ENCODE measurements around the gene SLC25A43. TPM values are rescaled to one million over a fixed set of nuclear protein-coding genes. Genes with fewer than 3 reads are reported as not detected.
A peak's percentile ranks its signal among the peaks of the same experiment; 100 is the strongest.

SLC25A43 gene
- total RNA-seq, 1 experiment from 2014 or later = 4.5 TPM

DNA sequence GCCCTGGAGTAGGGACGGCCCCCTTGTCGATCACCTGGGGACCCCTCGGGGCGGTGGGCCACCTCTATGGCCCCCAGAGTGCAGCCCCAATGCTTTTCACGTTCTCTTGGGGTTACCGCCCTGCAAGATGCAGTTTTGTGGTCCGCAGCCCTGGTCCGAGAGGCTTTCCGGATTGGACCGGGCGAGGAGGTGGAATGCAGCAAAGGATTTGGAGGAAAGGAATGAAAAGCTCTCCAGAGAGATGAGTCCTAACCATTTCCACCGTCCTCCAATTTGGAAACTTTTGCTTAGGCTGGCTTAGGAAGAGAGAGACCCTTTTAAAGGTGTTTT, 601 bp downstream of the SLC25A43 start:
- peak overlapping the region; percentile 67 for H3K4me3 Mint-ChIP-seq
- peaks cover 15% of the 10 kb centered on the region for H3K4me1 Mint-ChIP-seq
- TF ChIP-seq PRDM15 (CRISPR knock-in tag; IDR thresholded peaks at IDR 0.05) (peak; percentile 61), GRHL2 (CRISPR knock-in tag; IDR thresholded peaks at IDR 0.05; ENCODE audit: insufficient replicate concordance, severe bottlenecking) (no peak), CREM (CRISPR knock-in tag; IDR thresholded peaks at IDR 0.05) (no peak)
- H3K36me3 Mint-ChIP-seq = no peaks in the 10 kb centered on the region
- no peak overlapping the region for H3K27ac Mint-ChIP-seq
- POLR2A ChIA-PET = interaction anchor here (0.6 kb wide), 1 partner anchor 438 kb away, joined by 6 read pairs; no protein-coding TSS in a partner anchor
- CTCF ChIA-PET = interaction anchor here (1.2 kb wide), 1 partner anchor 113 kb away, joined by 5 read pairs; no protein-coding TSS in a partner anchor
- ATAC-seq = peak; percentile 66
- no peaks in the 10 kb centered on the region for H3K9me3 Mint-ChIP-seq
- peak; percentile 38 for DNase-seq (ENCODE audit: low spot score)
- H3K27me3 Mint-ChIP-seq (ENCODE audit: low read depth) = peaks cover 19% of the 10 kb centered on the region

GRCh38 chrX:119401569-119401968, 2.4 kb downstream of the SLC25A43 start:
- ChIA-PET CTCF (no interaction called here), POLR2A (no interaction called here)
- DNase-seq (ENCODE audit: low spot score) = no peak
- Mint-ChIP-seq H3K27ac (no peak overlapping the region), H3K9me3 (no peaks in the 10 kb centered on the region), H3K4me3 (no peak overlapping the region), H3K36me3 (no peaks in the 10 kb centered on the region), H3K27me3 (ENCODE audit: low read depth) (peaks cover 18% of the 10 kb centered on the region), H3K4me1 (peaks cover 15% of the 10 kb centered on the region)
- TF ChIP-seq NFYB (CRISPR knock-in tag; conservative IDR thresholded peaks at IDR 0.05; ENCODE audit: low read depth) (no peak), GABPB1 (CRISPR knock-in tag; IDR thresholded peaks at IDR 0.05) (no peak), CREB1 (CRISPR knock-in tag; IDR thresholded peaks at IDR 0.05) (no peak), ZNF423 (CRISPR knock-in tag; IDR thresholded peaks at IDR 0.05) (no peak), ZNF121 (CRISPR knock-in tag; IDR thresholded peaks at IDR 0.05) (no peak), ZNF416 (CRISPR knock-in tag; IDR thresholded peaks at IDR 0.05) (no peak), FOXP1 (CRISPR knock-in tag; IDR thresholded peaks at IDR 0.05; ENCODE audit: borderline replicate concordance) (no peak), ETV6 (CRISPR knock-in tag; IDR thresholded peaks at IDR 0.05) (no peak), ZNF281 (CRISPR knock-in tag; IDR thresholded peaks at IDR 0.05) (no peak), ZNF512 (CRISPR knock-in tag; IDR thresholded peaks at IDR 0.05; ENCODE audit: borderline replicate concordance) (no peak)
- TF ChIP-seq, protein P1, sequence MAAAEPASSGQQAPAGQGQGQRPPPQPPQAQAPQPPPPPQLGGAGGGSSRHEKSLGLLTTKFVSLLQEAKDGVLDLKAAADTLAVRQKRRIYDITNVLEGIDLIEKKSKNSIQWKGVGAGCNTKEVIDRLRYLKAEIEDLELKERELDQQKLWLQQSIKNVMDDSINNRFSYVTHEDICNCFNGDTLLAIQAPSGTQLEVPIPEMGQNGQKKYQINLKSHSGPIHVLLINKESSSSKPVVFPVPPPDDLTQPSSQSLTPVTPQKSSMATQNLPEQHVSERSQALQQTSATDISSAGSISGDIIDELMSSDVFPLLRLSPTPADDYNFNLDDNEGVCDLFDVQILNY (CRISPR knock-in tag; IDR thresholded peaks at IDR 0.05) = no peak
- no peak for ATAC-seq

GRCh38 chrX:119402588-119402987, 3.5 kb downstream of the SLC25A43 start:
- Mint-ChIP-seq H3K36me3 (no peaks in the 10 kb centered on the region), H3K9me3 (no peaks in the 10 kb centered on the region), H3K27me3 (ENCODE audit: low read depth) (peaks cover 14% of the 10 kb centered on the region), H3K4me3 (no peak overlapping the region), H3K27ac (no peak overlapping the region), H3K4me1 (peaks cover 15% of the 10 kb centered on the region)
- DNase-seq (ENCODE audit: low spot score) (no peak), ATAC-seq (no peak)
- ChIA-PET CTCF (no interaction called here), POLR2A (no interaction called here)
- TF ChIP-seq, protein P2, sequence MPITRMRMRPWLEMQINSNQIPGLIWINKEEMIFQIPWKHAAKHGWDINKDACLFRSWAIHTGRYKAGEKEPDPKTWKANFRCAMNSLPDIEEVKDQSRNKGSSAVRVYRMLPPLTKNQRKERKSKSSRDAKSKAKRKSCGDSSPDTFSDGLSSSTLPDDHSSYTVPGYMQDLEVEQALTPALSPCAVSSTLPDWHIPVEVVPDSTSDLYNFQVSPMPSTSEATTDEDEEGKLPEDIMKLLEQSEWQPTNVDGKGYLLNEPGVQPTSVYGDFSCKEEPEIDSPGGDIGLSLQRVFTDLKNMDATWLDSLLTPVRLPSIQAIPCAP (CRISPR knock-in tag; IDR thresholded peaks at IDR 0.05) = no peak
- TF ChIP-seq, protein P3, sequence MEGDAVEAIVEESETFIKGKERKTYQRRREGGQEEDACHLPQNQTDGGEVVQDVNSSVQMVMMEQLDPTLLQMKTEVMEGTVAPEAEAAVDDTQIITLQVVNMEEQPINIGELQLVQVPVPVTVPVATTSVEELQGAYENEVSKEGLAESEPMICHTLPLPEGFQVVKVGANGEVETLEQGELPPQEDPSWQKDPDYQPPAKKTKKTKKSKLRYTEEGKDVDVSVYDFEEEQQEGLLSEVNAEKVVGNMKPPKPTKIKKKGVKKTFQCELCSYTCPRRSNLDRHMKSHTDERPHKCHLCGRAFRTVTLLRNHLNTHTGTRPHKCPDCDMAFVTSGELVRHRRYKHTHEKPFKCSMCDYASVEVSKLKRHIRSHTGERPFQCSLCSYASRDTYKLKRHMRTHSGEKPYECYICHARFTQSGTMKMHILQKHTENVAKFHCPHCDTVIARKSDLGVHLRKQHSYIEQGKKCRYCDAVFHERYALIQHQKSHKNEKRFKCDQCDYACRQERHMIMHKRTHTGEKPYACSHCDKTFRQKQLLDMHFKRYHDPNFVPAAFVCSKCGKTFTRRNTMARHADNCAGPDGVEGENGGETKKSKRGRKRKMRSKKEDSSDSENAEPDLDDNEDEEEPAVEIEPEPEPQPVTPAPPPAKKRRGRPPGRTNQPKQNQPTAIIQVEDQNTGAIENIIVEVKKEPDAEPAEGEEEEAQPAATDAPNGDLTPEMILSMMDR (IDR thresholded peaks at IDR 0.05) = no peak
- TF ChIP-seq NR3C1 (CRISPR knock-in tag; conservative IDR thresholded peaks at IDR 0.05; ENCODE audit: low read depth) (no peak), SOX15 (CRISPR knock-in tag; IDR thresholded peaks at IDR 0.05) (no peak), NFE2L1 (CRISPR knock-in tag; IDR thresholded peaks at IDR 0.05) (no peak), GRHL2 (CRISPR knock-in tag; IDR thresholded peaks at IDR 0.05; ENCODE audit: insufficient replicate concordance, severe bottlenecking) (no peak), CREM (CRISPR knock-in tag; IDR thresholded peaks at IDR 0.05) (no peak), PRRX2 (CRISPR knock-in tag; IDR thresholded peaks at IDR 0.05) (no peak)
- TF ChIP-seq, protein P4, sequence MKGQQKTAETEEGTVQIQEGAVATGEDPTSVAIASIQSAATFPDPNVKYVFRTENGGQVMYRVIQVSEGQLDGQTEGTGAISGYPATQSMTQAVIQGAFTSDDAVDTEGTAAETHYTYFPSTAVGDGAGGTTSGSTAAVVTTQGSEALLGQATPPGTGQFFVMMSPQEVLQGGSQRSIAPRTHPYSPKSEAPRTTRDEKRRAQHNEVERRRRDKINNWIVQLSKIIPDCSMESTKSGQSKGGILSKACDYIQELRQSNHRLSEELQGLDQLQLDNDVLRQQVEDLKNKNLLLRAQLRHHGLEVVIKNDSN (CRISPR knock-in tag; IDR thresholded peaks at IDR 0.05) = no peak

Data from WTC11 (cell line).